Measurements from ENCODE around the gene CADPS.

DNA sequence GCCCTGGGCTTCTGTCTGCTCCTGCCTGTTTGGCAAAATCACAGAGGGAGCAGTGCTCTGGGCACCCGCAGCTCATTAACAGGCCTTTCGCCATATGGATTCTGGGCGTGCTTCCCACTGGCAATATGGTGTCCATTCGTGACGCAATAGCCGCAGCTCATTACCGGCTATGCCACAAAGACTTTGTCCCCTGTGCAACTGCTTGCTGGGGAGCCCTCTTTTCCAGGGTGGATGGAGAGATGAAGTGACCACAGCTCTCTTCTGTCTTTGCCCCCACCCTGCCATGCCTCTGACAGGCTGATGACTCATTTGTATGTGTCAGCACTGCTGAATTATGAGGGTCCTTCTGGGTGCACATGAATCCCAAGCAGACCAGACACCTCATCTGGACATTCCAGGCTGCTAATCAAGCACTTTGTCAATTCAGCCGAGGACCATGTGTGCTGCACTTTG lies 287.6 kb downstream of the CADPS start:
- TF ChIP-seq, protein P1, sequence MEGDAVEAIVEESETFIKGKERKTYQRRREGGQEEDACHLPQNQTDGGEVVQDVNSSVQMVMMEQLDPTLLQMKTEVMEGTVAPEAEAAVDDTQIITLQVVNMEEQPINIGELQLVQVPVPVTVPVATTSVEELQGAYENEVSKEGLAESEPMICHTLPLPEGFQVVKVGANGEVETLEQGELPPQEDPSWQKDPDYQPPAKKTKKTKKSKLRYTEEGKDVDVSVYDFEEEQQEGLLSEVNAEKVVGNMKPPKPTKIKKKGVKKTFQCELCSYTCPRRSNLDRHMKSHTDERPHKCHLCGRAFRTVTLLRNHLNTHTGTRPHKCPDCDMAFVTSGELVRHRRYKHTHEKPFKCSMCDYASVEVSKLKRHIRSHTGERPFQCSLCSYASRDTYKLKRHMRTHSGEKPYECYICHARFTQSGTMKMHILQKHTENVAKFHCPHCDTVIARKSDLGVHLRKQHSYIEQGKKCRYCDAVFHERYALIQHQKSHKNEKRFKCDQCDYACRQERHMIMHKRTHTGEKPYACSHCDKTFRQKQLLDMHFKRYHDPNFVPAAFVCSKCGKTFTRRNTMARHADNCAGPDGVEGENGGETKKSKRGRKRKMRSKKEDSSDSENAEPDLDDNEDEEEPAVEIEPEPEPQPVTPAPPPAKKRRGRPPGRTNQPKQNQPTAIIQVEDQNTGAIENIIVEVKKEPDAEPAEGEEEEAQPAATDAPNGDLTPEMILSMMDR (IDR thresholded peaks at IDR 0.05): no peak
- no peak for TF ChIP-seq POLR2AphosphoS5 (IDR thresholded peaks at IDR 0.05; ENCODE audit: low read depth, low read length)
